Heart left ventricle (tissue), 13 donors: ENCODE measurements around the gene WDTC1.

ENCODE experiments used
- CTCF ChIP-seq, 12 donors: fragments of 200-600 bp; sonication (generic) in 4 of 12; IDR thresholded peaks; one replicate each; pipeline versions ENCODE4 v1.5.0 to v1.8.0; 2018 to 2022; ENCODE audit warnings: antibody characterized with exemption in 12 of 12, mild to moderate bottlenecking in 5 of 12
- POLR2A ChIP-seq, 2 donors: fragments of 450-650 bp; IDR thresholded peaks; one replicate each; pipeline ENCODE4 v1.6.1; 2017; ENCODE audit warnings: antibody characterized with exemption in 2 of 2, mild to moderate bottlenecking in 2 of 2, moderate library complexity in 2 of 2
- donor health status: ischemic (EF 13 %, LVEDD 7.1; RV severe dilation, severe dysfunction).
- donor health status: DM: no; HTN: yes; CAD: no.
- donor health status: DM: no; HTN: no; CAD: no.
- donor health status: ischemic (EF 25% LVEDD 6.9; RV normal size, moderate dysfunction).
- donor health status: ischemic (EF 25% LVEDD 5.7; RV mildly dilated, moderate dysfunction).
- donor health status: ischemic (EF 35%, LVEDD 5.7; RV mildly dilated, moderate dysfunction).
- donor health status: nonischemic (EF 11% LVEDD 7.7; RV severe dilation, severe dysfunction).
- donor health status: DM: yes; HTN: yes; CAD: no.
- donor health status: PGD.
- donor health status: ischemic (EF 29% LVEDD 5.4; RV normal size, mild dysfunction).
- donor health status: nonischemic (EF 23%, LVEDD 6.1; RV moderate dilation, normal function).

GRCh38 chr1:27353166-27353565 lies 118.7 kb downstream of the WDTC1 start:
- TF ChIP-seq CTCF (IDR thresholded peaks at IDR 0.05) (no peak), POLR2A (IDR thresholded peaks at IDR 0.05) (no peak)
